ENCODE measurements around the gene OSM.

OSM gene

GRCh38 chr22:30291058-30291892, 24.6 kb upstream of the OSM start:
- H3K4me3 ChIP-seq (ENCODE audit: low read depth, low read length): no peak overlapping the region
- ChIA-PET POLR2A (interaction anchor here (0.6 to 1.2 kb wide), 5 partner anchors 9 to 87 kb away, joined by 3 to 4 read pairs (median 3); partner anchors contain the start of gene TBC1D10A), CTCF (interaction anchor here (1.0 to 7.9 kb wide), 6 partner anchors 9 to 183 kb away, joined by 3 to 235 read pairs (median 6); partner anchors contain the start of genes RNF215 and SEC14L2)
- no peak for DNase-seq (ENCODE audit: low read depth, low spot score)
- TF ChIP-seq CTCF (IDR thresholded peaks at IDR 0.05; ENCODE audit: insufficient read depth, low read length, missing control alignments): no peak

- H3K4me3 ChIP-seq (ENCODE audit: low read depth, low read length): no peak overlapping the region
- ChIA-PET POLR2A (interaction anchor here (0.6 to 1.5 kb wide), 7 partner anchors 10 to 87 kb away, joined by 3 to 4 read pairs (median 3); partner anchors contain the start of genes CCDC157, SF3A1 and TBC1D10A), CTCF (interaction anchor here (1.0 to 7.9 kb wide), 8 partner anchors 9 to 182 kb away, joined by 3 to 235 read pairs (median 16); partner anchors contain the start of genes RNF215 and SEC14L2)
- DNase-seq (ENCODE audit: low read depth, low spot score): no peak
- TF ChIP-seq CTCF (IDR thresholded peaks at IDR 0.05; ENCODE audit: insufficient read depth, low read length, missing control alignments): no peak
Measured at GRCh38 chr22:30290342-30291057, 23.8 kb upstream of the OSM start.

GRCh38 chr22:30289980-30290313, 23.3 kb upstream of the OSM start:
- POLR2A ChIA-PET: interaction anchor here (0.9 to 2.0 kb wide), 4 partner anchors 12 to 98 kb away, joined by 3 to 6 read pairs (median 4); partner anchors contain the start of genes CCDC157 and SF3A1
- TF ChIP-seq CTCF (IDR thresholded peaks at IDR 0.05; ENCODE audit: insufficient read depth, low read length, missing control alignments): no peak

GRCh38 chr22:30289141-30289979, 22.7 kb upstream of the OSM start, which contains the start of gene CASTOR1:
Gene CASTOR1 (minus strand): TSS chr22:30289505. CDS start chr22:30289497, 8 bp downstream.
- TF ChIP-seq CTCF (IDR thresholded peaks at IDR 0.05; ENCODE audit: insufficient read depth, low read length, missing control alignments): no peak
- DNase-seq (ENCODE audit: low read depth, low spot score): peak; percentile 83
- ChIA-PET POLR2A (interaction anchor here (0.9 to 2.0 kb wide), 6 partner anchors 12 to 98 kb away, joined by 3 to 11 read pairs (median 4); partner anchors contain the start of genes CCDC157, SF3A1 and TBC1D10A), CTCF (interaction anchor here (0.5 to 7.9 kb wide), 23 partner anchors 11 to 443 kb away, joined by 3 to 235 read pairs (median 15); partner anchors contain the start of genes RNF215, SEC14L2 and TBC1D10A)
- H3K4me3 ChIP-seq (ENCODE audit: low read depth, low read length): peak within 1 kb of the TSS; percentile 81

More at GRCh38 chr22:30289980-30290313, 23.3 kb upstream of the OSM start:
- CTCF ChIA-PET: interaction anchor here (1.9 to 7.9 kb wide), 9 partner anchors 11 to 181 kb away, joined by 5 to 235 read pairs (median 25); partner anchors contain the start of genes RNF215, SEC14L2 and TBC1D10A
- peak overlapping the region; percentile 55 for H3K4me3 ChIP-seq (ENCODE audit: low read depth, low read length)
- DNase-seq (ENCODE audit: low read depth, low spot score): no peak

GRCh38 chr22:30288419-30289140, 21.9 kb upstream of the OSM start:
- no peak for DNase-seq (ENCODE audit: low read depth, low spot score)
- no peak for TF ChIP-seq CTCF (IDR thresholded peaks at IDR 0.05; ENCODE audit: insufficient read depth, low read length, missing control alignments)
- ChIA-PET CTCF (interaction anchor here (0.6 to 7.9 kb wide), 42 partner anchors 11 to 277 kb away, joined by 3 to 235 read pairs (median 9); partner anchors contain the start of genes CCDC157, RNF215, SEC14L2 and SF3A1), POLR2A (interaction anchor here (0.7 to 2.0 kb wide), 7 partner anchors 11 to 99 kb away, joined by 3 to 11 read pairs (median 4); partner anchors contain the start of genes CCDC157, SF3A1 and TBC1D10A)
- H3K4me3 ChIP-seq (ENCODE audit: low read depth, low read length): peak overlapping the region; percentile 81
